Measurements from ENCODE around the gene LRRC23. TPM values are rescaled to one million over a fixed set of nuclear protein-coding genes. Genes with fewer than 3 reads are reported as not detected.
A peak's percentile ranks its signal among the peaks of the same experiment; 100 is the strongest.

LRRC23 gene
- total RNA-seq, 3 donors from 2014 or later (not counting 1 experiment from before 2014, with no cell fraction given), result 8.1 to 16.8 (median 9.8) TPM

GRCh38 chr12:6952863-6953441, 48.3 kb downstream of the LRRC23 start:
- H3K4me1 ChIP-seq (ENCODE audit: control insufficient read depth, insufficient read depth, low read length), result peaks cover 89% of the 10 kb centered on the region
- WGBS (ENCODE audit: insufficient coverage), result 8% methylated on average over 15 of the region's 15 CpGs
- DNase-seq, result no peak
- H3K4me3 ChIP-seq (ENCODE audit: low read length), result peak overlapping the region; percentile 93
- H3K4me1 Mint-ChIP-seq, result peaks cover 84 to 98% of the 10 kb centered on the region in 2 donors
- no peaks in the 10 kb centered on the region for H3K9me3 ChIP-seq (ENCODE audit: control insufficient read depth, insufficient read depth, low read length)
- H3K36me3 Mint-ChIP-seq, result no peaks in the 10 kb centered on the region
- no peaks in the 10 kb centered on the region for H3K9me3 Mint-ChIP-seq
- TF ChIP-seq, protein P1, sequence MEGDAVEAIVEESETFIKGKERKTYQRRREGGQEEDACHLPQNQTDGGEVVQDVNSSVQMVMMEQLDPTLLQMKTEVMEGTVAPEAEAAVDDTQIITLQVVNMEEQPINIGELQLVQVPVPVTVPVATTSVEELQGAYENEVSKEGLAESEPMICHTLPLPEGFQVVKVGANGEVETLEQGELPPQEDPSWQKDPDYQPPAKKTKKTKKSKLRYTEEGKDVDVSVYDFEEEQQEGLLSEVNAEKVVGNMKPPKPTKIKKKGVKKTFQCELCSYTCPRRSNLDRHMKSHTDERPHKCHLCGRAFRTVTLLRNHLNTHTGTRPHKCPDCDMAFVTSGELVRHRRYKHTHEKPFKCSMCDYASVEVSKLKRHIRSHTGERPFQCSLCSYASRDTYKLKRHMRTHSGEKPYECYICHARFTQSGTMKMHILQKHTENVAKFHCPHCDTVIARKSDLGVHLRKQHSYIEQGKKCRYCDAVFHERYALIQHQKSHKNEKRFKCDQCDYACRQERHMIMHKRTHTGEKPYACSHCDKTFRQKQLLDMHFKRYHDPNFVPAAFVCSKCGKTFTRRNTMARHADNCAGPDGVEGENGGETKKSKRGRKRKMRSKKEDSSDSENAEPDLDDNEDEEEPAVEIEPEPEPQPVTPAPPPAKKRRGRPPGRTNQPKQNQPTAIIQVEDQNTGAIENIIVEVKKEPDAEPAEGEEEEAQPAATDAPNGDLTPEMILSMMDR (IDR thresholded peaks at IDR 0.05), result no peak
- H3K27ac ChIP-seq (ENCODE audit: low read length), result peak overlapping the region; percentile 96
- peak overlapping the region; percentile 98 to 99 for H3K27ac Mint-ChIP-seq
- intact Hi-C loops (cut with micrococcal nuclease), result loop anchor here (1.0 to 5.0 kb wide), 2 partner anchors 8 to 64 kb away; partner anchors contain the start of gene LPCAT3
- H3K36me3 ChIP-seq (ENCODE audit: control insufficient read depth, insufficient read depth, low read length), result peaks cover 47% of the 10 kb centered on the region
- no peaks in the 10 kb centered on the region for H3K27me3 Mint-ChIP-seq (ENCODE audit: low read depth in 2 of 2)
- H3K4me3 Mint-ChIP-seq, result peak overlapping the region; percentile 91
- ATAC-seq, result no peak
- H3K27me3 ChIP-seq (ENCODE audit: control insufficient read depth, insufficient read depth, low read length), result no peaks in the 10 kb centered on the region

DNA sequence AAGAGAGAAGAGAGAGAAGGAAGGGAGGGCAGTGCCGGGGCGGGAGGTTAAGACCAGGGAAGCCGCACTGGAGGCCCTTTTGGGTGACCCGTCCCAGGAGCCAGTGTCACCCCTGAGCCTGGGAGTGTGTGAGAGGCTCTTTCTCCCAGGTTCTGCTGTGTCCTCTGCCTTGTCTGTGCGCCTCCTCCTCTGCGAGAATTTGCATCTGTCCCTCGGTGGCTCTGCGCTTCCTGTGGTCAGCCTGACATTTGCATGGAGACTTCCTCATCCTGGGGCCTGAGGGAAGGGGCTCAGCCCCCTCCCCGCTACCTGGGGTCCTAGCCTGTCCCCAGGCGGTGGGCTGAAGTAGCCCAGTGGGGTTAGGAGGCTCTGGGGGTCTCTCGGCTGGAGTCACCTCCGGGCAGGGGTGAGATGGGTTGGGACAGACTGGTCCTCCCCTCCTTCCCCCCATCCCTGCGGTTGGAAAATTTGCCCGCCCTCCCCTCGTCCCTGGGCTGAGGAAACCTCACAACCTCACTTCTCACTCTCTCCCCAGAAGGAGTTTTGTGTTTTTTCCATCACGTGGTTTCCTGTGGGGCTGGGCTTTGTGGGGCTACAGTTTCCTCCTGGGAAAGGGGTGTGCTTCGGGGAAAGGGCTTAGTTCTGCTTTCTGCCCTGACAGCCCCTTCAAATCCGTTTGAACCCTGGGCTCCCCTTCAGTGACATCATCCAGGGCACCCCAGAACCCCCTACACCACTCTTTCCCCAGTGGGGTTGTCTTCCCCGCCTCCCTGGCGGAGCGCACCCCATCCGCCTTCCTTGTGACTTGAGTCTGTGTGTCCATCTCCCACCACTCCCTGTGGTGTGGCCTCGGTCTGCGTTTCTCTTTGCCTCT, 49.1 kb downstream of the LRRC23 start:
- peak overlapping the region; percentile 91 for H3K4me3 Mint-ChIP-seq
- Histone ChIP-seq H3K4me1 (ENCODE audit: control insufficient read depth, insufficient read depth, low read length) (peaks cover 90% of the 10 kb centered on the region), H3K27ac (ENCODE audit: low read length) (peak overlapping the region; percentile 96), H3K27me3 (ENCODE audit: control insufficient read depth, insufficient read depth, low read length) (no peaks in the 10 kb centered on the region), H3K9me3 (ENCODE audit: control insufficient read depth, insufficient read depth, low read length) (no peaks in the 10 kb centered on the region), H3K4me3 (ENCODE audit: low read length) (peak overlapping the region; percentile 93), H3K36me3 (ENCODE audit: control insufficient read depth, insufficient read depth, low read length) (peaks cover 54% of the 10 kb centered on the region)
- H3K36me3 Mint-ChIP-seq, result no peaks in the 10 kb centered on the region
- TF ChIP-seq, protein P1 (IDR thresholded peaks at IDR 0.05), result no peak
- H3K4me1 Mint-ChIP-seq, result peaks cover 84 to 98% of the 10 kb centered on the region in 2 donors
- intact Hi-C loops (cut with micrococcal nuclease), result loop anchor here (5.0 kb wide), 1 partner anchor 64 kb away; the partner anchor contains the start of gene LPCAT3
- H3K27me3 Mint-ChIP-seq (ENCODE audit: low read depth in 2 of 2), result no peaks in the 10 kb centered on the region
- peak; percentile 70 to 89 for DNase-seq
- peak overlapping the region; percentile 98 to 99 for H3K27ac Mint-ChIP-seq
- WGBS (ENCODE audit: insufficient coverage), result under 1% methylated on average over 18 of the region's 24 CpGs
- H3K9me3 Mint-ChIP-seq, result no peaks in the 10 kb centered on the region
- ATAC-seq, result peak; percentile 19 to 54 (median 25)

DNA sequence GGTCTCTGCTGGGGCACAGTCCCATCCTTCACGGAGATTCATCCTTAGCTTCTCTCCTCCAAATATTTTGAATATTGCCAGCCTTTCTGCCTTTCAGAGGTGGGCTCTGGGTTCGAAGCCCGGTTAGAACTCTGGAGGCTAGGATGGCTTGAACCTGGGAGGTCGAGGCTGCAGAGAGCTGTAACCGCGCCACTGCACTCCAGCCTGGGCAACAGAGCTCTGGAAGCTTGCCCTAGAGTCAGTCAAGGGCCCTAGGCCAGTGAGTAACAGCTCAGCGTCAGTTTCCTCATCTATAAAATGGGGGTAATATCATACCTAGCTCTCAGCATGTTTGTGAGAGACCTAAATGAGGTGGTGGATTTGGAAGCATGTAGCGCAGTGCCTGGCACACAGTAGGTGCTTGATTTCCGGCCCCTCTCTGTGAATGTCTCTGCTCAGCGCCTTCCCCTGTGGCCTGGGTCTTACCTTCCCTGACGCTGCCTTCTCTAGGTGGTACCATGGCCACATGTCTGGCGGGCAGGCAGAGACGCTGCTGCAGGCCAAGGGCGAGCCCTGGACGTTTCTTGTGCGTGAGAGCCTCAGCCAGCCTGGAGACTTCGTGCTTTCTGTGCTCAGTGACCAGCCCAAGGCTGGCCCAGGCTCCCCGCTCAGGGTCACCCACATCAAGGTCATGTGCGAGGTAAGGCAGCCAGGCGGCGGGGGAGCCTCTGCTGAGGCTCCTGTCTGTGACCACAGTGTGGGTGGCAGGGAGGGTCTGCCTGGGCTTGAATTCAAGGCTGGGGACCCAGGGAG, 49.9 kb downstream of the LRRC23 start:
- ATAC-seq, result no peak
- Histone ChIP-seq H3K36me3 (ENCODE audit: control insufficient read depth, insufficient read depth, low read length) (peaks cover 56% of the 10 kb centered on the region), H3K27ac (ENCODE audit: low read length) (peak overlapping the region; percentile 96), H3K4me1 (ENCODE audit: control insufficient read depth, insufficient read depth, low read length) (peaks cover 90% of the 10 kb centered on the region), H3K4me3 (ENCODE audit: low read length) (peak overlapping the region; percentile 93), H3K27me3 (ENCODE audit: control insufficient read depth, insufficient read depth, low read length) (no peaks in the 10 kb centered on the region), H3K9me3 (ENCODE audit: control insufficient read depth, insufficient read depth, low read length) (no peaks in the 10 kb centered on the region)
- DNase-seq, result peak in 1 of 2 donors; percentile 43
- no peaks in the 10 kb centered on the region for H3K9me3 Mint-ChIP-seq
- peak overlapping the region; percentile 91 for H3K4me3 Mint-ChIP-seq
- TF ChIP-seq, protein P1 (IDR thresholded peaks at IDR 0.05), result no peak
- H3K27me3 Mint-ChIP-seq (ENCODE audit: low read depth in 2 of 2), result no peaks in the 10 kb centered on the region
- H3K27ac Mint-ChIP-seq, result peak overlapping the region; percentile 98 to 99
- 36% methylated on average over 21 of the region's 21 CpGs for WGBS (ENCODE audit: insufficient coverage)
- intact Hi-C loops (cut with micrococcal nuclease), result loop anchor here (5.0 kb wide), 1 partner anchor 63 kb away; the partner anchor contains the start of gene LPCAT3
- H3K4me1 Mint-ChIP-seq, result peaks cover 83 to 98% of the 10 kb centered on the region in 2 donors
- H3K36me3 Mint-ChIP-seq, result no peaks in the 10 kb centered on the region
